Limb (tissue), 2 donors: ENCODE data around the gene AAK1.

Experiments used
- DNase-seq, 2 donors: peaks; one replicate each; pipeline ENCODE4 v3.0.0-alpha.2; 2016; ENCODE audit errors: extremely low spot score in 2 of 2

AAK1 gene

GRCh38 chr2:69601179-69601612 lies 42.3 kb downstream of the AAK1 start:
- no peak for DNase-seq

- DNase-seq = no peak
These were observed 43.1 kb downstream of the AAK1 start for GRCh38 chr2:69600425-69600824.

GRCh38 chr2:69597843-69598610 lies 45.5 kb downstream of the AAK1 start:
- no peak for DNase-seq

- no peak for DNase-seq
These were observed 46.4 kb downstream of the AAK1 start for GRCh38 chr2:69597105-69597504.

GRCh38 chr2:69594341-69594740 lies 49.2 kb downstream of the AAK1 start:
- no peak for DNase-seq

- DNase-seq = no peak
These were observed 51.0 kb downstream of the AAK1 start for GRCh38 chr2:69592511-69592910.

- DNase-seq = no peak
These were observed 53.4 kb downstream of the AAK1 start for GRCh38 chr2:69589973-69590652.

- no peak for DNase-seq
These were observed 54.6 kb downstream of the AAK1 start for GRCh38 chr2:69588945-69589344.

GRCh38 chr2:69588403-69588802 lies 55.1 kb downstream of the AAK1 start:
- no peak for DNase-seq

GRCh38 chr2:69585855-69586555 lies 57.5 kb downstream of the AAK1 start:
- DNase-seq = no peak

GRCh38 chr2:69584127-69584889 lies 59.2 kb downstream of the AAK1 start:
- no peak for DNase-seq

GRCh38 chr2:69583321-69583833 lies 60.2 kb downstream of the AAK1 start:
- no peak for DNase-seq

- no peak for DNase-seq
These were observed 60.9 kb downstream of the AAK1 start for GRCh38 chr2:69582582-69583176.

- DNase-seq = no peak
These were observed 61.6 kb downstream of the AAK1 start for GRCh38 chr2:69581774-69582581.

- no peak for DNase-seq
These were observed 63.1 kb downstream of the AAK1 start for GRCh38 chr2:69580486-69580885.

- DNase-seq = no peak
These were observed 64.0 kb downstream of the AAK1 start for GRCh38 chr2:69579536-69579935.

- DNase-seq = no peak
These were observed 65.4 kb downstream of the AAK1 start for GRCh38 chr2:69578198-69578540.

GRCh38 chr2:69577467-69578197 lies 65.9 kb downstream of the AAK1 start:
- no peak for DNase-seq

- no peak for DNase-seq
These were observed 66.7 kb downstream of the AAK1 start for GRCh38 chr2:69576880-69577279.

- no peak for DNase-seq
These were observed 67.6 kb downstream of the AAK1 start for GRCh38 chr2:69575926-69576325.
